OCI-LY3 (cell line): ENCODE data around the gene DEPDC7.

ENCODE experiments used
- EZH2phosphoT487 ChIP-seq: fragments of 200-600 bp; shearing (Covaris generic); IDR thresholded peaks from 2 replicates; pipeline ENCODE4 v1.6.1; 2018; ENCODE audit warnings: antibody characterized with exemption, mixed run types, low read depth
- TF ChIP-seq, protein P1 (sequence below): fragments of 200-600, 300-600 bp; sonication (generic); IDR thresholded peaks from 2 replicates; pipeline ENCODE4 v1.5.1; 2014; ENCODE audit warnings: antibody characterized with exemption, low read length, low read depth

DNA sequence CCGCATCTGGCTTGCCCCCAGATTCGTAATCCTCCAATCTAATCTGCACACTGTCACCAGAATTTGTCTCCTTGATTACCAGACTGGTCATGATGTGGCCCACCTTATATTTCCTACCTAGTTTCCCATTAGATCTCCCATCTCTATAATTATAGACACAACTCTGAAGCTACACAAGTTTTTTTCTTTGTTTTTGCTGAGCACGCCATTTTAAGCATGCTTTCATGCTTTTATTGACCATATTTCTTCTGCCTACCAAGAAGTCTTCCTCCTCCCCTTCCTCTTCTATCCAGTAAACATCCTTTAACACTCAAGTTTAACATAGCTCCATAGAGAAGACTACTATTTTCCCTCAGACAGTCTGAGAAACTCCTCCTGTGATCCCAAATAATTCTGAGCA, 24.3 kb upstream of the DEPDC7 start:
- TF ChIP-seq, protein P1, sequence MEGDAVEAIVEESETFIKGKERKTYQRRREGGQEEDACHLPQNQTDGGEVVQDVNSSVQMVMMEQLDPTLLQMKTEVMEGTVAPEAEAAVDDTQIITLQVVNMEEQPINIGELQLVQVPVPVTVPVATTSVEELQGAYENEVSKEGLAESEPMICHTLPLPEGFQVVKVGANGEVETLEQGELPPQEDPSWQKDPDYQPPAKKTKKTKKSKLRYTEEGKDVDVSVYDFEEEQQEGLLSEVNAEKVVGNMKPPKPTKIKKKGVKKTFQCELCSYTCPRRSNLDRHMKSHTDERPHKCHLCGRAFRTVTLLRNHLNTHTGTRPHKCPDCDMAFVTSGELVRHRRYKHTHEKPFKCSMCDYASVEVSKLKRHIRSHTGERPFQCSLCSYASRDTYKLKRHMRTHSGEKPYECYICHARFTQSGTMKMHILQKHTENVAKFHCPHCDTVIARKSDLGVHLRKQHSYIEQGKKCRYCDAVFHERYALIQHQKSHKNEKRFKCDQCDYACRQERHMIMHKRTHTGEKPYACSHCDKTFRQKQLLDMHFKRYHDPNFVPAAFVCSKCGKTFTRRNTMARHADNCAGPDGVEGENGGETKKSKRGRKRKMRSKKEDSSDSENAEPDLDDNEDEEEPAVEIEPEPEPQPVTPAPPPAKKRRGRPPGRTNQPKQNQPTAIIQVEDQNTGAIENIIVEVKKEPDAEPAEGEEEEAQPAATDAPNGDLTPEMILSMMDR: no peak
- TF ChIP-seq EZH2phosphoT487: no peak
